Endothelial cell of umbilical vein (primary cell): Measurements from ENCODE around the gene TMEM205. TPM values are rescaled to one million over a fixed set of nuclear protein-coding genes. Genes with fewer than 3 reads are reported as not detected.

ENCODE experiments used
- BruUV-seq: library from RNA; stranded (reverse); fragments of 400-500 nt; replicated peaks from 2 replicates; lab custom pipeline; 2021; lab: Mats Ljungman, UMichigan
- CTCF ChIA-PET: fragments of 300-600, 350-600 bp; sonication (Branson Sonifier 250); formaldehyde crosslinking; loops from one replicate; lab custom pipeline; 2021; ENCODE audit warnings: antibody characterized with exemption, inconsistent platforms; lab: Charles Lee
- POLR2A ChIA-PET: fragments of 300-600, 350-600 bp; sonication (Branson Sonifier 250); formaldehyde crosslinking; loops from one replicate; lab custom pipeline; 2021; ENCODE audit warnings: antibody characterized with exemption, inconsistent platforms; lab: Charles Lee
- DNase-seq: peaks from one replicate; pipeline ENCODE4 v3.0.0-alpha.2; 2011; ENCODE audit warnings: low read depth, low spot score
- FAIRE-seq: peaks from 2 replicates; lab custom pipeline; 2011; peaks lifted over from hg19 to GRCh38; lab: Jason Lieb, UNC
- H2AFZ ChIP-seq: 2 replicates; pipeline ENCODE4 v1.6.0; 2012; ENCODE audit warnings: low read depth, low read length, control low read depth, inconsistent platforms
- H3K27ac ChIP-seq: 2 replicates; pipeline ENCODE4 v1.5.1; 2011; ENCODE audit warnings: low read depth, mild to moderate bottlenecking, control low read depth, low read length, moderate library complexity; ENCODE audit not compliant: insufficient read depth
- H3K27me3 ChIP-seq, 2 experiments: 2 replicates each; pipeline versions ENCODE4 v1.6.0 to v1.6.1; 2011; ENCODE audit warnings: low read length in 2 of 2, mixed read lengths in 1 of 2; ENCODE audit not compliant: control insufficient read depth in 2 of 2, insufficient read depth in 2 of 2
- H3K36me3 ChIP-seq, 2 experiments: 2 replicates in 1 of 2; 3 replicates in 1 of 2; pipeline ENCODE4 v1.5.1; 2011; ENCODE audit warnings: low read length in 2 of 2, mild to moderate bottlenecking in 1 of 2, moderate library complexity in 1 of 2; ENCODE audit not compliant: control insufficient read depth in 2 of 2, insufficient read depth in 2 of 2; ENCODE audit errors: extremely low read depth in 1 of 2
- H3K4me1 ChIP-seq: 3 replicates; pipeline ENCODE4 v1.5.1; 2011; ENCODE audit warnings: mild to moderate bottlenecking, low read length; ENCODE audit not compliant: control insufficient read depth, insufficient read depth; ENCODE audit errors: extremely low read depth
- H3K4me2 ChIP-seq: 2 replicates; pipeline ENCODE4 v1.6.1; 2011; ENCODE audit warnings: low read length, control low read depth, mixed read lengths; ENCODE audit not compliant: insufficient read depth
- H3K4me3 ChIP-seq, 3 experiments: fragments of 200-600 bp in 1 of 3; sonication (generic), shearing (Covaris generic) in 1 of 3; replicated peaks in 1 of 3; 2 replicates each; pipeline ENCODE4 v1.5.1; 2011 to 2016; ENCODE audit warnings: control low read depth in 3 of 3, low read length in 3 of 3, mild to moderate bottlenecking in 2 of 3, inconsistent platforms in 1 of 3, low read depth in 1 of 3, moderate library complexity in 1 of 3; ENCODE audit not compliant: insufficient read depth in 1 of 3
- H3K79me2 ChIP-seq: 2 replicates; pipeline ENCODE4 v1.6.0; 2012; ENCODE audit warnings: low read length, inconsistent platforms; ENCODE audit not compliant: control insufficient read depth, insufficient read depth
- H3K9ac ChIP-seq: replicated peaks from 2 replicates; pipeline ENCODE3; 2011; ENCODE audit warnings: low read length, control low read depth; ENCODE audit not compliant: insufficient read depth; ENCODE audit errors: extremely low read depth
- H3K9me1 ChIP-seq: replicated peaks from 3 replicates; pipeline ENCODE4 v1.6.0; 2011; ENCODE audit warnings: mild to moderate bottlenecking, low read length; ENCODE audit not compliant: control insufficient read depth, insufficient read depth; ENCODE audit errors: extremely low read depth
- H3K9me3 ChIP-seq: replicated peaks from 2 replicates; pipeline ENCODE4 v1.5.1; 2012; ENCODE audit warnings: low read length, inconsistent platforms; ENCODE audit not compliant: control insufficient read depth, insufficient read depth
- H4K20me1 ChIP-seq: replicated peaks from 2 replicates; pipeline ENCODE3; 2011; ENCODE audit warnings: mild to moderate bottlenecking, low read length; ENCODE audit not compliant: control insufficient read depth, insufficient read depth; ENCODE audit errors: extremely low read depth
- CTCF ChIP-seq, 2 donors: IDR thresholded peaks; 1 replicate in 1 of 2; 2 replicates in 1 of 2; pipeline ENCODE4 v1.5.1; 2011; ENCODE audit warnings: low read length in 2 of 2, mild to moderate bottlenecking in 2 of 2, moderate library complexity in 2 of 2, control low read depth in 1 of 2, inconsistent platforms in 1 of 2, low read depth in 1 of 2; ENCODE audit not compliant: insufficient read depth in 1 of 2; ENCODE audit errors: extremely low read depth in 1 of 2
- EZH2 ChIP-seq: IDR thresholded peaks from 2 replicates; pipeline ENCODE4 v1.6.1; 2012; ENCODE audit warnings: borderline replicate concordance, low read depth, mild to moderate bottlenecking, moderate library complexity, low read length, inconsistent platforms; ENCODE audit not compliant: severe bottlenecking
- FOS ChIP-seq: IDR thresholded peaks from 2 replicates; pipeline ENCODE4 v1.6.1; 2011; ENCODE audit warnings: mild to moderate bottlenecking, low read length, moderate library complexity, borderline replicate concordance; ENCODE audit not compliant: insufficient read depth
- GATA2 ChIP-seq: IDR thresholded peaks from 2 replicates; pipeline ENCODE4 v1.7.0; 2011; ENCODE audit warnings: low read depth, mild to moderate bottlenecking, moderate library complexity, mixed read lengths, low read length; ENCODE audit not compliant: insufficient read length, insufficient read depth
- JUN ChIP-seq: IDR thresholded peaks from 2 replicates; pipeline ENCODE4 v1.6.1; 2011; ENCODE audit warnings: borderline replicate concordance, low read depth; ENCODE audit not compliant: insufficient read length, insufficient read depth
- MYC ChIP-seq: IDR thresholded peaks from one replicate; pipeline ENCODE4 v1.6.1; 2011; ENCODE audit warnings: mild to moderate bottlenecking, low read depth, low read length
- POLR2A ChIP-seq: IDR thresholded peaks from 2 replicates; pipeline ENCODE4 v1.6.1; 2012; ENCODE audit warnings: low read depth, mild to moderate bottlenecking, control low read depth, low read length
- POLR2AphosphoS5 ChIP-seq: IDR thresholded peaks from 2 replicates; pipeline ENCODE4 v1.6.1; 2012; ENCODE audit warnings: low read depth, mild to moderate bottlenecking, control low read depth, low read length, moderate library complexity; ENCODE audit not compliant: insufficient read depth
- dilution Hi-C: fragments of 300-500 bp; cut with MboI; formaldehyde crosslinking; loops from one replicate; pipeline ENCODE4 v1.15.0; 2019; ENCODE audit warnings: low sequenced_read_pairs; ENCODE audit not compliant: extremely low pct_ligation_motif_present
- intact Hi-C: fragments of 100-400 bp; cut with micrococcal nuclease; formaldehyde crosslinking; loops from one replicate; pipeline ENCODE4 v1.10.0; 2022
- polyA plus RNA-seq, 4 experiments: library from polyadenylated mRNA; depleted of rRNA in 3 of 4; stranded (reverse) in 3 of 4; unstranded in 1 of 4; fragments of >200 nt; gene quantifications; 2 replicates each; pipeline versions ENCODE4 v1.2.1 to v1.2.3, GENCODE V29; 2011 to 2012; ENCODE audit warnings: missing spikeins in 1 of 4
- total RNA-seq: library from RNA; stranded (reverse); gene quantifications from 2 replicates; pipeline ENCODE4 v1.2.3, GENCODE V29; 2021
- TF ChIP-seq, protein P1 (sequence below): IDR thresholded peaks from 2 replicates; pipeline ENCODE4 v1.6.1; 2011; ENCODE audit not compliant: insufficient read depth, insufficient read length

TMEM205 gene
- total and polyA plus RNA-seq, 2 donors (not counting 3 experiments of a cell fraction or from before 2014, with no cell fraction given): 57.3 to 345 TPM

DNA sequence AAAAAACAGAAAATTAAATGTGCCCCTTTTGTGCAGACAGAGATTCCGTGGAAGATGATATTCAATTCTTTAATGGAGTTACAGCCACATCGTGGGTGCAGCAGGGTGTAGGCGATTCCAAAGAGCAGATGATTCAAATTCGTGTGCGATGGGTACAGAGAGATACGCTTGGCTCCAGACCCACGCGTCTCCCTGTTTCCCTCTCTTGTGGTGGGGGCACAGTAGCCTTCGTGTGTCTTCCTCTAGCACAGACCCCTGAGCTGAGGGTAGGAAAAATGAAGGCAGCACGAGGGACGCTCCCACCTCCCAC lies 45.3 kb downstream of the TMEM205 start:
- dilution Hi-C loops: no loop called here
- DNase-seq (no peak), FAIRE-seq (no peak)
- no peaks in the 10 kb centered on the region for H3K9me1 ChIP-seq
- H4K20me1 ChIP-seq: no peaks in the 10 kb centered on the region
- no peaks in the 10 kb centered on the region for H3K79me2 ChIP-seq
- H3K4me1 ChIP-seq: no peaks in the 10 kb centered on the region
- no peak overlapping the region for H3K27ac ChIP-seq
- intact Hi-C loops: no loop called here
- no peak overlapping the region for H3K4me3 ChIP-seq
- H2AFZ ChIP-seq: no peak overlapping the region
- no peaks in the 10 kb centered on the region for H3K36me3 ChIP-seq
- H3K27me3 ChIP-seq: peaks cover 0 to 1% of the 10 kb centered on the region in 2 experiments
- TF ChIP-seq GATA2 (no peak), FOS (no peak), POLR2AphosphoS5 (no peak), POLR2A (no peak), MYC (no peak), JUN (no peak), CTCF (IDR thresholded peaks at IDR 0.05; ENCODE audit: extremely low read depth in 1 of 2, insufficient read depth in 1 of 2, low read depth in 1 of 2, low read length in 2 of 2) (no peak), EZH2 (no peak)
- TF ChIP-seq, protein P1, sequence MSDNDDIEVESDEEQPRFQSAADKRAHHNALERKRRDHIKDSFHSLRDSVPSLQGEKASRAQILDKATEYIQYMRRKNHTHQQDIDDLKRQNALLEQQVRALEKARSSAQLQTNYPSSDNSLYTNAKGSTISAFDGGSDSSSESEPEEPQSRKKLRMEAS: no peak
- ChIA-PET POLR2A (no interaction called here), CTCF (no interaction called here)
- BruUV-seq: no TSS peak
- no peak overlapping the region for H3K4me2 ChIP-seq
- no peak overlapping the region for H3K9ac ChIP-seq
- no peaks in the 10 kb centered on the region for H3K9me3 ChIP-seq
